K562 (cell line): Measurements from ENCODE around the gene NXT1. TPM values are rescaled to one million over a fixed set of nuclear protein-coding genes. Genes with fewer than 3 reads are reported as not detected.

Source experiments
- ATAC-seq: fragments of 200-7000 bp; cut with Tn5 transposase; 3 replicates; pipeline ENCODE4 v1.9.1; 2020; ENCODE audit warnings: moderate library complexity
- BruUV-seq: library from RNA; stranded (reverse); fragments of 400-500 nt; replicated peaks from 2 replicates; lab custom pipeline; 2021; lab: Mats Ljungman, UMichigan
- CTCF ChIA-PET: fragments of 300-600 bp; formaldehyde crosslinking; extraction: SDS; loops from one replicate; lab custom pipeline; 2021; ENCODE audit warnings: low intra/inter-chr PET ratio; lab: Yijun Ruan, JAX
- POLR2A ChIA-PET: fragments of 300-600, 350-650 bp; sonication (Branson Sonifier 250); formaldehyde crosslinking; extraction: SDS; loops from one replicate; lab custom pipeline; 2021; ENCODE audit warnings: antibody characterized with exemption, inconsistent platforms; lab: Yijun Ruan, JAX
- DNase-seq, 4 experiments: peaks; one replicate each; pipeline versions ENCODE4 v3.0.0 to v3.0.0-alpha.2; 2011 to 2018; ENCODE audit warnings: low spot score in 3 of 4, mixed read lengths in 3 of 4; ENCODE audit errors: extremely low read depth in 1 of 4
- FAIRE-seq: peaks from 2 replicates; lab custom pipeline; 2011; peaks lifted over from hg19 to GRCh38; lab: Jason Lieb, UNC
- H2AFZ ChIP-seq: 2 replicates; pipeline ENCODE4 v1.6.0; 2011; ENCODE audit warnings: low read depth, low read length, control low read depth, inconsistent platforms
- H3K27ac ChIP-seq: fragments of 200-600 bp; 3 replicates; pipeline ENCODE4 v1.8.0; 2011; ENCODE audit warnings: low read depth, mild to moderate bottlenecking, control low read depth, inconsistent platforms, low read length, moderate library complexity, mixed read lengths; ENCODE audit errors: extremely low read depth
- H3K27me3 ChIP-seq, 2 experiments: fragments of 300-600 bp in 1 of 2; 2 replicates in 1 of 2; 3 replicates in 1 of 2; pipeline versions ENCODE4 v1.6.0 to v1.8.0; 2011; ENCODE audit warnings: inconsistent platforms in 2 of 2, low read length in 2 of 2, mild to moderate bottlenecking in 1 of 2, mixed read lengths in 1 of 2, moderate library complexity in 1 of 2; ENCODE audit not compliant: control insufficient read depth in 2 of 2, insufficient read depth in 2 of 2
- H3K36me3 ChIP-seq: fragments of 300-600 bp; 3 replicates; pipeline ENCODE4 v1.8.0; 2011; ENCODE audit warnings: mild to moderate bottlenecking, low read length, inconsistent platforms; ENCODE audit not compliant: control insufficient read depth, insufficient read depth
- H3K4me1 ChIP-seq, 2 experiments: fragments of 200-600 bp in 1 of 2; replicated peaks in 1 of 2; 2 replicates in 1 of 2; 3 replicates in 1 of 2; pipeline versions ENCODE4 v1.5.1 to v1.8.0; 2011; ENCODE audit warnings: inconsistent platforms in 2 of 2, low read length in 2 of 2, mild to moderate bottlenecking in 1 of 2, mixed read lengths in 1 of 2, moderate library complexity in 1 of 2; ENCODE audit not compliant: control insufficient read depth in 2 of 2, insufficient read depth in 2 of 2
- H3K4me2 ChIP-seq: 2 replicates; pipeline ENCODE4 v1.6.1; 2011; ENCODE audit warnings: low read length, control low read depth, inconsistent platforms, mixed read lengths; ENCODE audit not compliant: insufficient read depth
- H3K4me3 ChIP-seq: fragments of 200-600 bp; sonication (generic), shearing (Covaris generic); 2 replicates; pipeline ENCODE4 v1.5.1; 2016; ENCODE audit warnings: control low read depth, inconsistent platforms
- H3K79me2 ChIP-seq: fragments of 200-600 bp; 3 replicates; pipeline ENCODE4 v1.8.0; 2011; ENCODE audit warnings: low read length, inconsistent platforms; ENCODE audit not compliant: control insufficient read depth, insufficient read depth
- H3K9ac ChIP-seq, 2 experiments: 2 replicates each; pipeline versions ENCODE4 v1.6.0 to v1.6.1; 2011; ENCODE audit warnings: low read depth in 2 of 2, low read length in 2 of 2, control low read depth in 1 of 2, inconsistent platforms in 1 of 2, mild to moderate bottlenecking in 1 of 2, mixed read lengths in 1 of 2; ENCODE audit not compliant: insufficient read depth in 1 of 2
- H3K9me1 ChIP-seq: one replicate; pipeline ENCODE4 v1.6.0; 2011; ENCODE audit warnings: inconsistent platforms, mild to moderate bottlenecking, low read length, moderate library complexity; ENCODE audit not compliant: control insufficient read depth, insufficient read depth
- H3K9me3 ChIP-seq: replicated peaks from 2 replicates; pipeline ENCODE4 v1.5.1; 2011; ENCODE audit warnings: low read depth, low read length, inconsistent platforms; ENCODE audit not compliant: control insufficient read depth, insufficient read depth
- H4K20me1 ChIP-seq: replicated peaks from 2 replicates; pipeline ENCODE4 v1.6.1; 2011; ENCODE audit warnings: low read length, inconsistent platforms, mixed read lengths; ENCODE audit not compliant: control insufficient read depth, insufficient read depth
- EHMT2 ChIP-seq: fragments of 450-650 bp; IDR thresholded peaks from 2 replicates; pipeline ENCODE4 v1.6.1; 2018; ENCODE audit warnings: antibody characterized with exemption
- EP400 ChIP-seq: fragments of 450-650 bp; IDR thresholded peaks from 2 replicates; pipeline ENCODE4 v1.6.1; 2017; ENCODE audit warnings: antibody characterized with exemption, mild to moderate bottlenecking, moderate library complexity
- ILK ChIP-seq: fragments of 450-650 bp; IDR thresholded peaks from 2 replicates; pipeline ENCODE4 v1.6.1; 2016; ENCODE audit warnings: missing genetic modification characterization, low read depth, mild to moderate bottlenecking, missing compliant biosample characterization, moderate library complexity, borderline replicate concordance
- SP2 ChIP-seq: IDR thresholded peaks from 2 replicates; pipeline ENCODE4 v1.6.1; 2011; ENCODE audit warnings: mild to moderate bottlenecking, low read depth, low read length, moderate library complexity; ENCODE audit not compliant: poor library complexity, severe bottlenecking; ENCODE audit errors: extremely low read depth
- ZNF12 ChIP-seq: sonication (generic); formaldehyde crosslinking; IDR thresholded peaks from 2 replicates; pipeline ENCODE4 v1.4.0; 2020; ENCODE audit warnings: mild to moderate bottlenecking, missing genetic modification reagents
- ZNF384 ChIP-seq: IDR thresholded peaks from 2 replicates; pipeline ENCODE4 v1.6.1; 2012; ENCODE audit warnings: low read depth, low read length, improper control_type of control experiment
- WGBS: fragments of 100-300 bp; shearing (Covaris generic); methylation state at CpG from one replicate; pipeline ENCODE4 v1.1.6; 2016; ENCODE audit warnings: low coverage, mixed read lengths; ENCODE audit not compliant: insufficient coverage; ENCODE audit errors: missing lambda C conversion rate; 5-methylcytosine and 5-hydroxymethylcytosine counted together
- in situ Hi-C: fragments of 300-500 bp; cut with MboI; formaldehyde crosslinking; loops from 4 replicates; pipeline ENCODE4 v1.15.0; 2018; ENCODE audit warnings: inconsistent platforms, mixed read lengths
- intact Hi-C: fragments of 100-400 bp; cut with micrococcal nuclease; formaldehyde crosslinking; loops from 2 replicates; pipeline ENCODE4 v1.14.2; 2022
- polyA plus RNA-seq, 8 experiments: library from polyadenylated mRNA; depleted of rRNA in 4 of 8; stranded (reverse) in 5 of 8; unstranded in 3 of 8; fragments of >200 nt; fragmentation: Nextera tagmentation in 2 of 8; fragmentation: Illumina TruSeq in 1 of 8; extraction: Ambion mirVana in 2 of 8; extraction: Trizol in 1 of 8; gene quantifications; 2 replicates each; pipeline versions ENCODE4 v1.2.1 to v1.2.3, GENCODE V29; 2011 to 2014; ENCODE audit warnings: inconsistent platforms in 1 of 8, missing spikeins in 1 of 8
- total RNA-seq, 7 experiments: library from RNA; depleted of rRNA in 6 of 7; stranded (reverse); fragments of >200 nt in 6 of 7; fragmentation: Illumina TruSeq in 2 of 7; extraction: Trizol in 2 of 7; gene quantifications; 2 replicates each; pipeline versions ENCODE4 v1.2.1 to v1.2.3, GENCODE V29; 2011 to 2021; ENCODE audit warnings: low replicate concordance in 1 of 7
- TF ChIP-seq, protein P1 (sequence below): fragments of 450-650 bp; formaldehyde crosslinking; IDR thresholded peaks from 2 replicates; pipeline ENCODE4 v1.4.0; 2020; ENCODE audit warnings: mild to moderate bottlenecking
- TF ChIP-seq, protein P2 (sequence below): IDR thresholded peaks from 3 replicates; pipeline ENCODE4 v1.6.1; 2011; ENCODE audit warnings: borderline replicate concordance, mild to moderate bottlenecking; ENCODE audit not compliant: insufficient read length, insufficient read depth
- TF ChIP-seq, protein P3 (sequence below): sonication (generic); formaldehyde crosslinking; IDR thresholded peaks from 2 replicates; pipeline ENCODE4 v1.8.1; 2023; ENCODE audit warnings: mild to moderate bottlenecking, missing genetic modification reagents
- TF ChIP-seq, protein P4 (sequence below): fragments of 450-650 bp; IDR thresholded peaks from 2 replicates; pipeline ENCODE4 v1.6.1; 2016; ENCODE audit warnings: borderline replicate concordance
- TF ChIP-seq, protein P5 (sequence below), 3 experiments: fragments of 200-800 bp in 1 of 3; sonication (Bioruptor generic) in 1 of 3; sonication (generic) in 1 of 3; formaldehyde crosslinking in 1 of 3; IDR thresholded peaks; 2 replicates each; pipeline versions ENCODE4 v1.6.1 to v1.8.0; 2016 to 2022; ENCODE audit warnings: mild to moderate bottlenecking in 2 of 3, missing compliant biosample characterization in 2 of 3, missing genetic modification characterization in 2 of 3, missing genetic modification reagents in 1 of 3

Gene NXT1
- total and polyA plus RNA-seq, 9 of the 15 experiments (the other 6 are each of a cell fraction or from before 2014, with no cell fraction given): 7.7 to 50.9 (median 35.6) TPM

DNA sequence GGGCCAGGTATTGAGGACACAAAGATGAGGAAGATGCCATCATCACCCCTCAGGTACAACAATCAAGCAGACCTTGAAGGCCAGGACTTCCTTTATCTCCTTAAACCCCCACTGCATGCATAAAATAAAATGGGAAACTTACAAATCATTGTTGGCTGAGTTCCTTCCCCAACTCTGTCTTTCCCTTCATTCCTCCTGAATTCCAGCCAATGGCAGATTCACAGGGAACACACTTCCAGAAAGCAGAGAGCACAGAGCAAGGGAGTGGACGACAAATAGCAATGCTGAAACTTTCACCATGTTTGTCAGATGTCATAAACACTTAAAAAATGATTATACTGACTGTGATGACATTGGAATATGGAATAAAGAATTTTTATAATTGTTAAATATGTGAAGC lies 37.3 kb upstream of the NXT1 start (continued):
- TF ChIP-seq, protein P1, sequence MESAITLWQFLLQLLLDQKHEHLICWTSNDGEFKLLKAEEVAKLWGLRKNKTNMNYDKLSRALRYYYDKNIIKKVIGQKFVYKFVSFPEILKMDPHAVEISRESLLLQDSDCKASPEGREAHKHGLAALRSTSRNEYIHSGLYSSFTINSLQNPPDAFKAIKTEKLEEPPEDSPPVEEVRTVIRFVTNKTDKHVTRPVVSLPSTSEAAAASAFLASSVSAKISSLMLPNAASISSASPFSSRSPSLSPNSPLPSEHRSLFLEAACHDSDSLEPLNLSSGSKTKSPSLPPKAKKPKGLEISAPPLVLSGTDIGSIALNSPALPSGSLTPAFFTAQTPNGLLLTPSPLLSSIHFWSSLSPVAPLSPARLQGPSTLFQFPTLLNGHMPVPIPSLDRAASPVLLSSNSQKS (CRISPR knock-in tag): no peak
- TF ChIP-seq EP400: no peak
- TF ChIP-seq SP2: no peak

DNA sequence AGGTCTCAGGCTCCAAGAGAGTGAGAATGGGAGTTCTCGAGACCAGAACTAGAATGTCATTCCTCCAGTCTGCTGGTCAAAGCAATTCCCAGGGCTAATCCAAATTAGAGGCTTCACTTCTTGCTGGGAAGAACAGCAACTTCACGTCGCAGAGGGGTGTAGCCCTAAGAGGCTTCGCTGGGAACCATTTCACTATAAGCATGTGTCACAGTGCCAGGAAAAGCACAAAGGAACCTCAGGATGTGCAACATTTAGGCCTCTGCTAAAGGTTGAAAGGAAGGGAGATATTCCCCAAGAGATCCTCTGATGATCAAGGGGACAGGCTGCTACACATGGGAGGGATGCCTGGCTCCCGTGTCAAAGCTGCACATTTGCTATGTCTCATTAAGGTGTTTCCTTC lies 35.9 kb upstream of the NXT1 start:
- no peak overlapping the region for H2AFZ ChIP-seq
- H3K27me3 ChIP-seq: peaks cover 0 to 12% of the 10 kb centered on the region in 2 experiments; a peak in 2 of 5 replicates
- POLR2A ChIA-PET: no interaction called here
- no peaks in the 10 kb centered on the region; the same call in 1 of the 2 replicates for H4K20me1 ChIP-seq
- in situ Hi-C loops: no loop called here
- H3K27ac ChIP-seq: no peak overlapping the region
- no peak for FAIRE-seq
- no peaks in the 10 kb centered on the region for H3K9me1 ChIP-seq
- DNase-seq: no peak
- intact Hi-C loops: no loop called here
- CTCF ChIA-PET: no interaction called here
- H3K9ac ChIP-seq: no peak overlapping the region
- BruUV-seq: no TSS peak
- H3K36me3 ChIP-seq: no peaks in the 10 kb centered on the region
- H3K4me3 ChIP-seq: no peak overlapping the region
- H3K4me2 ChIP-seq: no peak overlapping the region
- no peaks in the 10 kb centered on the region for H3K79me2 ChIP-seq
- WGBS: 29% methylated on average over 5 of the region's 5 CpGs
- no peak for ATAC-seq
- H3K4me1 ChIP-seq: peaks cover 4 to 12% of the 10 kb centered on the region in 2 experiments; a peak in 3 of 5 replicates
- H3K9me3 ChIP-seq: no peaks in the 10 kb centered on the region
- TF ChIP-seq, protein P2, sequence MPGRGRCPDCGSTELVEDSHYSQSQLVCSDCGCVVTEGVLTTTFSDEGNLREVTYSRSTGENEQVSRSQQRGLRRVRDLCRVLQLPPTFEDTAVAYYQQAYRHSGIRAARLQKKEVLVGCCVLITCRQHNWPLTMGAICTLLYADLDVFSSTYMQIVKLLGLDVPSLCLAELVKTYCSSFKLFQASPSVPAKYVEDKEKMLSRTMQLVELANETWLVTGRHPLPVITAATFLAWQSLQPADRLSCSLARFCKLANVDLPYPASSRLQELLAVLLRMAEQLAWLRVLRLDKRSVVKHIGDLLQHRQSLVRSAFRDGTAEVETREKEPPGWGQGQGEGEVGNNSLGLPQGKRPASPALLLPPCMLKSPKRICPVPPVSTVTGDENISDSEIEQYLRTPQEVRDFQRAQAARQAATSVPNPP: no peak
- no peak for TF ChIP-seq ZNF384
- TF ChIP-seq EHMT2: no peak
- TF ChIP-seq, protein P3, sequence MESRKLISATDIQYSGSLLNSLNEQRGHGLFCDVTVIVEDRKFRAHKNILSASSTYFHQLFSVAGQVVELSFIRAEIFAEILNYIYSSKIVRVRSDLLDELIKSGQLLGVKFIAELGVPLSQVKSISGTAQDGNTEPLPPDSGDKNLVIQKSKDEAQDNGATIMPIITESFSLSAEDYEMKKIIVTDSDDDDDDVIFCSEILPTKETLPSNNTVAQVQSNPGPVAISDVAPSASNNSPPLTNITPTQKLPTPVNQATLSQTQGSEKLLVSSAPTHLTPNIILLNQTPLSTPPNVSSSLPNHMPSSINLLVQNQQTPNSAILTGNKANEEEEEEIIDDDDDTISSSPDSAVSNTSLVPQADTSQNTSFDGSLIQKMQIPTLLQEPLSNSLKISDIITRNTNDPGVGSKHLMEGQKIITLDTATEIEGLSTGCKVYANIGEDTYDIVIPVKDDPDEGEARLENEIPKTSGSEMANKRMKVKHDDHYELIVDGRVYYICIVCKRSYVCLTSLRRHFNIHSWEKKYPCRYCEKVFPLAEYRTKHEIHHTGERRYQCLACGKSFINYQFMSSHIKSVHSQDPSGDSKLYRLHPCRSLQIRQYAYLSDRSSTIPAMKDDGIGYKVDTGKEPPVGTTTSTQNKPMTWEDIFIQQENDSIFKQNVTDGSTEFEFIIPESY (CRISPR knock-in tag): no peak
- TF ChIP-seq, protein P4, sequence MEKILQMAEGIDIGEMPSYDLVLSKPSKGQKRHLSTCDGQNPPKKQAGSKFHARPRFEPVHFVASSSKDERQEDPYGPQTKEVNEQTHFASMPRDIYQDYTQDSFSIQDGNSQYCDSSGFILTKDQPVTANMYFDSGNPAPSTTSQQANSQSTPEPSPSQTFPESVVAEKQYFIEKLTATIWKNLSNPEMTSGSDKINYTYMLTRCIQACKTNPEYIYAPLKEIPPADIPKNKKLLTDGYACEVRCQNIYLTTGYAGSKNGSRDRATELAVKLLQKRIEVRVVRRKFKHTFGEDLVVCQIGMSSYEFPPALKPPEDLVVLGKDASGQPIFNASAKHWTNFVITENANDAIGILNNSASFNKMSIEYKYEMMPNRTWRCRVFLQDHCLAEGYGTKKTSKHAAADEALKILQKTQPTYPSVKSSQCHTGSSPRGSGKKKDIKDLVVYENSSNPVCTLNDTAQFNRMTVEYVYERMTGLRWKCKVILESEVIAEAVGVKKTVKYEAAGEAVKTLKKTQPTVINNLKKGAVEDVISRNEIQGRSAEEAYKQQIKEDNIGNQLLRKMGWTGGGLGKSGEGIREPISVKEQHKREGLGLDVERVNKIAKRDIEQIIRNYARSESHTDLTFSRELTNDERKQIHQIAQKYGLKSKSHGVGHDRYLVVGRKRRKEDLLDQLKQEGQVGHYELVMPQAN: no peak
- TF ChIP-seq, protein P5, sequence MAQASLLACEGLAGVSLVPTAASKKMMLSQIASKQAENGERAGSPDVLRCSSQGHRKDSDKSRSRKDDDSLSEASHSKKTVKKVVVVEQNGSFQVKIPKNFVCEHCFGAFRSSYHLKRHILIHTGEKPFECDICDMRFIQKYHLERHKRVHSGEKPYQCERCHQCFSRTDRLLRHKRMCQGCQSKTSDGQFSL (CRISPR knock-in tag; IDR thresholded peaks at IDR 0.05): no peak
- TF ChIP-seq, protein P5 (tag; IDR thresholded peaks at IDR 0.05): no peak
- no peak for TF ChIP-seq ILK (tag)
- TF ChIP-seq ZNF12 (CRISPR knock-in tag): no peak
